ENCODE results near the gene CHIT1. TPM values are rescaled to one million over a fixed set of nuclear protein-coding genes. Genes with fewer than 3 reads are reported as not detected.

The CHIT1 gene
- total RNA-seq, 1 experiment from 2014 or later = not detected

GRCh38 chr1:203199481-203199815, 30.0 kb downstream of the CHIT1 start:
- Histone ChIP-seq H3K36me3 (replicated peaks; ENCODE audit: control insufficient read depth, insufficient read depth, low read length) (no peaks in the 10 kb centered on the region), H3K4me3 (ENCODE audit: insufficient read depth, low read depth, low read length) (no peak overlapping the region), H3K27me3 (ENCODE audit: control insufficient read depth, insufficient read depth, low read length) (no peaks in the 10 kb centered on the region; the same call in 1 of the 2 replicates)
- DNase-seq = no peak

GRCh38 chr1:203199002-203199401, 30.5 kb downstream of the CHIT1 start:
- H3K36me3 ChIP-seq (replicated peaks; ENCODE audit: control insufficient read depth, insufficient read depth, low read length) = no peaks in the 10 kb centered on the region
- H3K27me3 ChIP-seq (ENCODE audit: control insufficient read depth, insufficient read depth, low read length) = no peaks in the 10 kb centered on the region
- H3K4me3 ChIP-seq (ENCODE audit: insufficient read depth, low read depth, low read length) = no peak overlapping the region
- no peak for DNase-seq

DNA sequence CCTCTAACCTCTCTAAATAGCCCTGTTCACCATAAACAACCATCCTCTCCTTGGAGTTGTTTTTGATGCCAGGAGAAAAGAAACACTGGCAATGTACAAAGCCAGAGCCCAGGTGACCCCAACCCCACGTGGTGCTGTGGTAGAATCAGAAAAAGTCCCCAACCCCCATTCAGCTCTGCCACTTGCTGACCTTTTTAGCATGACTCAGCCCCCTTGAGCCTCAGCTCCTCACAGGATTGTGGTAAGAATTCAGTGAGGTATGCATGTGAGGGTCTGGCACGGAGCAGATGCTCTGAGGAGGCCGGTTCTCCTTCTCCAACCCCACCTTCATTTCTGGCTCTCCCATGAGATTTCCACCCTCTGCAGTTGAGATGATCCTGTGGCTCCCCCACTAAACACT, 31.8 kb downstream of the CHIT1 start:
- no peak overlapping the region for H3K4me3 ChIP-seq (ENCODE audit: insufficient read depth, low read depth, low read length)
- H3K27me3 ChIP-seq (ENCODE audit: control insufficient read depth, insufficient read depth, low read length) = no peaks in the 10 kb centered on the region
- DNase-seq = no peak
- H3K36me3 ChIP-seq (replicated peaks; ENCODE audit: control insufficient read depth, insufficient read depth, low read length) = no peaks in the 10 kb centered on the region

GRCh38 chr1:203196371-203196770, 33.1 kb downstream of the CHIT1 start:
- no peaks in the 10 kb centered on the region for H3K36me3 ChIP-seq (replicated peaks; ENCODE audit: control insufficient read depth, insufficient read depth, low read length)
- no peak overlapping the region for H3K4me3 ChIP-seq (ENCODE audit: insufficient read depth, low read depth, low read length)
- peak; percentile 60 for DNase-seq

GRCh38 chr1:203190949-203191348, 38.5 kb downstream of the CHIT1 start:
- Histone ChIP-seq H3K27me3 (ENCODE audit: control insufficient read depth, insufficient read depth, low read length) (no peaks in the 10 kb centered on the region), H3K4me3 (ENCODE audit: insufficient read depth, low read depth, low read length) (no peak overlapping the region), H3K36me3 (replicated peaks; ENCODE audit: control insufficient read depth, insufficient read depth, low read length) (no peaks in the 10 kb centered on the region)
- DNase-seq = no peak

More at GRCh38 chr1:203196371-203196770, 33.1 kb downstream of the CHIT1 start:
- H3K27me3 ChIP-seq (ENCODE audit: control insufficient read depth, insufficient read depth, low read length) = no peaks in the 10 kb centered on the region

DNA sequence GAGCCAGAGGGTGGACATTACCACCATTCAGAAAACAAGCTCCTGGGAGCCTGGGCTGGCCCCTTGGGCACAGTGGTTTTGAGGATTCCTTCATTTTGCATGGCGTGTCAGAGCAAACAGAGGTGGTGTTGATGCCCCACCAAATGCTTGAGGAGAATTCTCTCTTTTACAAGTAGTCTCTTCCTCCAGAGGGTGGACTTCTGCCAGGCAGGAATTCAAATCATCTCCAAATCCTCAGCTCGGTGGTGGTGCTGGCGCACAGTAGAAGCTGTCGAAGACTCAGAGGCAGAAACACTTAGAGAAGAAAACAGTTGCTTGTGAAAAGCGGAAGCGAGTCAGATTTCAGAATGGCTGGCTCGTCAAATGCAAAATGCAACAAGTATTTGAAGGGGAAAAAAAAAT, 39.5 kb downstream of the CHIT1 start:
- no peak for DNase-seq
- Histone ChIP-seq H3K27me3 (ENCODE audit: control insufficient read depth, insufficient read depth, low read length) (no peaks in the 10 kb centered on the region), H3K36me3 (replicated peaks; ENCODE audit: control insufficient read depth, insufficient read depth, low read length) (no peaks in the 10 kb centered on the region), H3K4me3 (ENCODE audit: insufficient read depth, low read depth, low read length) (no peak overlapping the region)

- Histone ChIP-seq H3K4me3 (ENCODE audit: insufficient read depth, low read depth, low read length) (no peak overlapping the region), H3K27me3 (ENCODE audit: control insufficient read depth, insufficient read depth, low read length) (no peaks in the 10 kb centered on the region), H3K36me3 (replicated peaks; ENCODE audit: control insufficient read depth, insufficient read depth, low read length) (no peaks in the 10 kb centered on the region)
- no peak for DNase-seq
Measured at GRCh38 chr1:203188686-203189232, 40.7 kb downstream of the CHIT1 start.

DNA sequence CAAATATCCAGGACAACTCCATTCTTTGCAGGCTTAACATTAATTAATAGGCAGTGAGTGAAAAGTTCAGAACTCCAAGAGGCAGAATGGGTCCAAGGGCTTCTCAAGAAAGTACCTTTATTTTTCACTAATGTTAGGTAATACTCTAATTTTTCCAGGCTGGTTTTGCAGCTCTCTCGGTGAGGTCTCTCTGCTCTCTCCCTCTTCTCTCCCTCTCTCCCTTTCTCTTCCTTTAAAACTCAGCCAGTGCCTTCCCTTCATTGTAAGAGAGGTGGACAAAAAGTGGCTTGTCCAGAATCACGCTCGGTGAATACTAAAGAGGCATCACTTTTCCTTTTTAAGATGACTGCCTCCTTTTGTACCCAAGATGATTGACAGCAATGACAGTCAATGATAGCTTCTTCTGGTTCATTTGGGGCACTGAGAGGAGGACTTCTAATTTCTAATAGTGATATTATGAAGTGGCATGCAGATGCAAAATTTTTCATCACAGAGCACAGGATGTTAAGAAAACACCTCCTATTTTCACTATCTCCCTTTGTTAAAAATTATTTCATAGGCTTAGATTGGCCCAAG, 41.7 kb downstream of the CHIT1 start:
- Histone ChIP-seq H3K4me3 (ENCODE audit: insufficient read depth, low read depth, low read length) (no peak overlapping the region), H3K36me3 (replicated peaks; ENCODE audit: control insufficient read depth, insufficient read depth, low read length) (no peaks in the 10 kb centered on the region), H3K27me3 (ENCODE audit: control insufficient read depth, insufficient read depth, low read length) (no peaks in the 10 kb centered on the region)
- DNase-seq = no peak

DNA sequence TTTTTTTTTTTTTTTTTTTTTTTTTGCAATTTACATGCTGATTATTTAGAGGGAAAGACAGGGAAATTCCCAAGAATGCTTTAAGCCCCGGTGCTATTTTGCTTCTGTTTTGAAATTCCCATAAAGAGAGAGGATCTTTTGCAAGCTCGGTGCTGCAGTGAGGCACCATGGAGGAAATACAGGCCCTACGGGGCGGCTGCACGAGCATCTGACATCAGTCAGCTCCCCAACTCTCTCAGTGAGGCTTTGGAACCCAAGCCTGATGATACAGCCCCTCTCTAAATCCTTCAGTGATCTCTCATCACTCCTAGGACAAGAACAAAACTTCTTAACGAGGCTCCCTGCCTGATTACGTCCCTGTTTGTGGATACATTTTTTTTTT, 42.2 kb downstream of the CHIT1 start:
- Histone ChIP-seq H3K36me3 (replicated peaks; ENCODE audit: control insufficient read depth, insufficient read depth, low read length) (no peaks in the 10 kb centered on the region), H3K4me3 (ENCODE audit: insufficient read depth, low read depth, low read length) (no peak overlapping the region), H3K27me3 (ENCODE audit: control insufficient read depth, insufficient read depth, low read length) (no peaks in the 10 kb centered on the region)
- peak; percentile 43 for DNase-seq

DNA sequence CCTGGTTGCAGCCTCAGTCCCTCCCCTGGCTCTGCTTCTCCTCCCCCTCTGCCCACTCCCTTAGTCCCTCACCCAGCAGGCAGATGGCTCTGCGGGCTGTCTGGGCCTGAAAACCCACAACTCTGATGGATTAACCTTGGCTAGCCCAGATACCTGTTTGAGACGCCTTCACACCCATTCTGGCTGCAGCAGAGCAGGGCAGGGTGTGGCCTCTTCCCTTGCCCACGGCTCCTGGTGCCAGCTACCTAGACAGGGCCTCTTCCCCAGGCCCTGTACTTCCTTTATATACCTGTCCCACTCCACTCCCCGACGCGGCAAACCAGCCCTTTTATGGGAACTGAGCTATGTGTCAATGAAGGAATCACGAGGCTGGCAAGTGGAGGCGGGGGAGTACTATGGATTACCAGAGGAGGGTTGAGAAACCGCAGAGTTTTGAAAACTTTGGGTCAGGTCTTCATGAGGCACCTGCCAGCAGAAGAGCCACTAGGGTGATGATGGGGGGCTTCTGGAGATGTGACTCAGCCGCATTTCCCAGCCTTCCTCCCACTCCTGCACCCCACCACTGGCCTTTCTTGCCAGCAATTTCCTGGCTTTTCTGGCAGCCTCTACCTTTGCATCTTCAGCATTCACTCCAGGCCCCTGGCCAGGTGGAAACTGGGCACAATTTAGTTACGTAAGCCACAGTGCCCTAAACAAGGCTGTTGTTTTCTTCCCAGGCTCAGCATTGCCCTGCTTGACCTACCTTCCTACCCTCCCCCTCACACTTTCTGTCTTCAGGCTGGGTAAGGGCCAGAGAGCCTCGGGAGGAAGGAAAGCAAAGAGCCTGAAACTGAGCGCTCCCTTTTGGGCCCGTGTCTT, 42.8 kb downstream of the CHIT1 start, which contains the start of gene CHI3L1:
TSS of gene CHI3L1 (minus strand) at position 259 of the 858 bp plus-strand sequence. CDS start at position 178, 81 bp downstream.
- H3K27me3 ChIP-seq (ENCODE audit: control insufficient read depth, insufficient read depth, low read length) = no peaks in the 10 kb centered on the region
- H3K4me3 ChIP-seq (ENCODE audit: insufficient read depth, low read depth, low read length) = no peak within 1 kb of the TSS
- peak; percentile 77 for DNase-seq
- H3K36me3 ChIP-seq (replicated peaks; ENCODE audit: control insufficient read depth, insufficient read depth, low read length) = no peaks in the 10 kb centered on the region

GRCh38 chr1:203186091-203186445, 43.4 kb downstream of the CHIT1 start:
- Histone ChIP-seq H3K4me3 (ENCODE audit: insufficient read depth, low read depth, low read length) (no peak overlapping the region), H3K27me3 (ENCODE audit: control insufficient read depth, insufficient read depth, low read length) (no peaks in the 10 kb centered on the region), H3K36me3 (replicated peaks; ENCODE audit: control insufficient read depth, insufficient read depth, low read length) (no peaks in the 10 kb centered on the region)
- DNase-seq = no peak

DNA sequence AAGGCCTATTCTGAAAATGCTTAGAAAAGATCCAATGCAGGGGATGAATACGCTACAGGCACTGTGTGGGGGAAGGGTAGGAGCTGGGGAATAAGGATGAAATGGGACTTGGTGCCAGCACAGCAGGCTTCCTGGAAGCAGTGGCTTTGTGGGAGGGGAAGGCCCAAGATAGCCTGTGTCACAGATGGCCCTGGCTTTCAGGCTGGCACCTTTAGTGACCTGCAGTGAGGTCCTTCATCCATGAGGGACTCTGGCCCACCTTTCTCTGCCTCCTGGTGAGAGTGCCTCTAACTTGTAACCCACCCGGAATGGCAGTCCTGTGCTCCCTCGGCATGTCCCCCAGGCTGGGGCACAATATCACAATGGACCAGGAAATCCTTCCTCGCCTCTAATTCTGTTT, 43.9 kb downstream of the CHIT1 start:
- peak; percentile 45 for DNase-seq
- no peaks in the 10 kb centered on the region for H3K27me3 ChIP-seq (ENCODE audit: control insufficient read depth, insufficient read depth, low read length)
- H3K36me3 ChIP-seq (replicated peaks; ENCODE audit: control insufficient read depth, insufficient read depth, low read length) = no peaks in the 10 kb centered on the region
- H3K4me3 ChIP-seq (ENCODE audit: insufficient read depth, low read depth, low read length) = no peak overlapping the region

DNA sequence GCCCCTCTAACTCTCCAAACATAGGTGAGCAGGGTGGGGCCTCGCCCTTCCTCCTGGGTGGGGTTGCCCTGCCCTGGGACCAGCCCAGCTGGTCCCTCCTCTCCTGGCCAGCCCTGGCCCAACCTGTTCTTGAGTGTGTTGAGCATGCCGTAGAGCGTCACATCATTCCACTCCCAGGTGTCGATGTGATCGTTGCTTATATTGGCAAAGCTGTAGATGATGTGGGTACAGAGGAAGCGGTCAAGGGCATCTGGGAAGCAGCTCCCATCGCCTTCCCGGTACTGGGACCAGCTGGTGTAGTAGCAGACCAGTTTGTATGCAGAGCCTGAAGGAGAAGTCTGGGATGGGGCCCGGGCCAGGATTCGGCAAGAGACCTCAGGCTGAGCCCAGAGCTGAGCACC, 44.4 kb downstream of the CHIT1 start:
- Histone ChIP-seq H3K4me3 (ENCODE audit: insufficient read depth, low read depth, low read length) (no peak overlapping the region), H3K27me3 (ENCODE audit: control insufficient read depth, insufficient read depth, low read length) (no peaks in the 10 kb centered on the region), H3K36me3 (replicated peaks; ENCODE audit: control insufficient read depth, insufficient read depth, low read length) (no peaks in the 10 kb centered on the region)
- peak; percentile 38 for DNase-seq

GRCh38 chr1:203184467-203184866, 45.0 kb downstream of the CHIT1 start:
- H3K4me3 ChIP-seq (ENCODE audit: insufficient read depth, low read depth, low read length) = no peak overlapping the region
- H3K36me3 ChIP-seq (replicated peaks; ENCODE audit: control insufficient read depth, insufficient read depth, low read length) = no peaks in the 10 kb centered on the region
- DNase-seq = no peak
- no peaks in the 10 kb centered on the region; the same call in 1 of the 2 replicates for H3K27me3 ChIP-seq (ENCODE audit: control insufficient read depth, insufficient read depth, low read length)

DNA sequence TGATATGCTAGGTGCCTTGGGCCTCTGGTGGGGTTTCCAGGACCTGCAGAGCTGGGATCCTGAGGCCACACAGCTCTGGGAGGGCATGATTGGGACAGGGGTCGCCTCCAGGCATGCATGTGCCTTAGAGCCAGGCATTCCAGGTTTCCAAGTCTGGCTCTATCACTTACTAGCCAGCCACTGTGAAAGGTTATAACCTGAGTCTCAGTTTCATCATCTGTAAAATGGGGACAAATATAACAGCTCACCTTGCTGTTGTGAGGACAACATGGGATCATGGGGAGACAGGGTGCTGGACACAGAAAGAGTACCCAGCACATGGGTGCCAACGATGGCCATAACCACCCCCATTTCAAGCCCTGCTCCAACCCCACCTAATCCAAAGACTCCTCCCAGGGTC, 45.6 kb downstream of the CHIT1 start:
- no peak for DNase-seq
- no peaks in the 10 kb centered on the region for H3K36me3 ChIP-seq (replicated peaks; ENCODE audit: control insufficient read depth, insufficient read depth, low read length)
- H3K27me3 ChIP-seq (ENCODE audit: control insufficient read depth, insufficient read depth, low read length) = no peaks in the 10 kb centered on the region; the same call in 1 of the 2 replicates
- no peak overlapping the region for H3K4me3 ChIP-seq (ENCODE audit: insufficient read depth, low read depth, low read length)

Data from H7 (cell line).